ENCODE results near the gene HPN.
"Not testable (repeated sequence)": the region's sequence is repeated elsewhere in the genome, so short reads cannot be mapped to it uniquely, and the experiment has no call there.

Gene HPN

DNA sequence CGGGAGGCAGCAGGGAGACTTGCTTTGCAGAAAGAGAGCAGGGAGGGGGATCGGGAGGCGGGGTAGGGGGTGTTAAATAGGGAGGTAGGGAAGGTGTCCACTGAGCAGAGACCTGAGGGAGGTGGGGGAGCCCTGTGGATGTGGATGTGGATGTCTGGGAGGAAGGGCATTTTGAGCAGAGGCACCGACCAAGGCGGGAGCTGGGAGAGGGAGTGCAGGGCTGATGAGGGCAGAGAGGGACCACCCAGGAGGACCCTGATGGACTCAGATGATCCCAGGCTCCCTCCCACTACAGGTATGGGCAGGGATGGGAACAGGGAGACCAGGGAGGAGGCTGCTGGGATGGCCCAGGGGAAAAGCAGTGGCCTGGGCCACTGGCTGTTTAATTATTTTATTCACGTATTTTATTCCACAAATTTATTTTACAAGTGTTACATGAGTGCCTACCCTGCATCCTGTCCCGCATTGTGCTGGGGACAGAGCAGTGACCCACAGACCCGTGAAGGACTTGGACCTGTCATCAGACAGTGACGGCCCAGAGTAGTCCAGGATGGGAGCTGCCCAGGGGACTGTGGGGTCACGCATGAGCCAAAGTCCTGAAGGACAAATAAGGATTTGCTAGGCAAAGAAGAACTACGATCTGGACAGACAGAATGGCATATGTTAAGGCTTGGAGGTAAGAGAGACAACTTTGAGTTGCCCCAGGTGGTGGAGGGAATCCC is 36.1 kb upstream of the HPN start:
- H3K79me2 ChIP-seq (ENCODE audit: insufficient read depth, low read length), result peaks cover 66% of the 10 kb centered on the region
- no peak overlapping the region for H3K4me3 ChIP-seq (ENCODE audit: low read length, poor library complexity, severe bottlenecking)
- no peak overlapping the region for H3K9ac ChIP-seq (ENCODE audit: low read depth, low read length, poor library complexity, severe bottlenecking)

GRCh38 chr19:35006007-35006341 is 35.5 kb upstream of the HPN start:
- H3K79me2 ChIP-seq (ENCODE audit: insufficient read depth, low read length), result peaks cover 61% of the 10 kb centered on the region
- not testable (repeated sequence) for H3F3A ChIP-seq (ENCODE audit: low read depth); H2AFZ ChIP-seq (ENCODE audit: low read length); H3K9me2 ChIP-seq (replicated peaks; ENCODE audit: low read depth, low read length); H3K4me2 ChIP-seq (ENCODE audit: low read depth, low read length, poor library complexity, severe bottlenecking); H3K9ac ChIP-seq (ENCODE audit: low read depth, low read length, poor library complexity, severe bottlenecking); H3K9me3 ChIP-seq (ENCODE audit: insufficient read depth, low read depth, low read length); H3K27me3 ChIP-seq (ENCODE audit: insufficient read depth, low read length, poor library complexity, severe bottlenecking); H3K4me3 ChIP-seq (ENCODE audit: low read length, poor library complexity, severe bottlenecking)
- H4K20me1 ChIP-seq (ENCODE audit: insufficient read depth, low read length, poor library complexity, severe bottlenecking), result peaks cover 56% of the 10 kb centered on the region
- H3K36me3 ChIP-seq (ENCODE audit: insufficient read depth, low read length), result peaks cover 20% of the 10 kb centered on the region; the same call in 1 of the 2 replicates
- H3K4me1 ChIP-seq (ENCODE audit: insufficient read depth, low read length, poor library complexity, severe bottlenecking), result peaks cover 20% of the 10 kb centered on the region

More for the DNA sequence above, 36.1 kb upstream of the HPN start:
- Histone ChIP-seq H3F3A (ENCODE audit: low read depth) (0 out of 2 replicates have a peak, but pooled peaks cover 6% of the 10 kb centered on the region), H3K9me2 (replicated peaks; ENCODE audit: low read depth, low read length) (no peaks in the 10 kb centered on the region), H3K27me3 (ENCODE audit: insufficient read depth, low read length, poor library complexity, severe bottlenecking) (no peaks in the 10 kb centered on the region), H2AFZ (ENCODE audit: low read length) (no peak overlapping the region), H3K36me3 (ENCODE audit: insufficient read depth, low read length) (peaks cover 15% of the 10 kb centered on the region; the same call in 1 of the 2 replicates), H3K4me2 (ENCODE audit: low read depth, low read length, poor library complexity, severe bottlenecking) (no peak overlapping the region), H3K4me1 (ENCODE audit: insufficient read depth, low read length, poor library complexity, severe bottlenecking) (peaks cover 20% of the 10 kb centered on the region), H3K9me3 (ENCODE audit: insufficient read depth, low read depth, low read length) (no peaks in the 10 kb centered on the region), H4K20me1 (ENCODE audit: insufficient read depth, low read length, poor library complexity, severe bottlenecking) (peaks cover 60% of the 10 kb centered on the region)
- TF ChIP-seq CTCF (conservative IDR thresholded peaks at IDR 0.05; ENCODE audit: low read length) (no peak), EZH2phosphoT487 (IDR thresholded peaks at IDR 0.05; ENCODE audit: borderline replicate concordance) (no peak)

GRCh38 chr19:35006342-35006998 is 35.1 kb upstream of the HPN start:
- H3K79me2 ChIP-seq (ENCODE audit: insufficient read depth, low read length), result peaks cover 56% of the 10 kb centered on the region
- peaks cover 20% of the 10 kb centered on the region for H3K4me1 ChIP-seq (ENCODE audit: insufficient read depth, low read length, poor library complexity, severe bottlenecking)
- no peak overlapping the region for H3K9ac ChIP-seq (ENCODE audit: low read depth, low read length, poor library complexity, severe bottlenecking)

More at GRCh38 chr19:35006342-35006998, 35.1 kb upstream of the HPN start:
- Histone ChIP-seq H3F3A (ENCODE audit: low read depth) (no peaks in the 10 kb centered on the region), H3K9me3 (ENCODE audit: insufficient read depth, low read depth, low read length) (no peaks in the 10 kb centered on the region), H3K4me2 (ENCODE audit: low read depth, low read length, poor library complexity, severe bottlenecking) (no peak overlapping the region), H3K36me3 (ENCODE audit: insufficient read depth, low read length) (peaks cover 25% of the 10 kb centered on the region; the same call in 1 of the 2 replicates), H3K4me3 (ENCODE audit: low read length, poor library complexity, severe bottlenecking) (no peak overlapping the region), H3K9me2 (replicated peaks; ENCODE audit: low read depth, low read length) (no peaks in the 10 kb centered on the region), H2AFZ (ENCODE audit: low read length) (no peak overlapping the region), H4K20me1 (ENCODE audit: insufficient read depth, low read length, poor library complexity, severe bottlenecking) (peaks cover 51% of the 10 kb centered on the region), H3K27me3 (ENCODE audit: insufficient read depth, low read length, poor library complexity, severe bottlenecking) (no peaks in the 10 kb centered on the region)
- no peak for TF ChIP-seq CTCF (conservative IDR thresholded peaks at IDR 0.05; ENCODE audit: low read length)
- no peak for TF ChIP-seq EZH2phosphoT487 (IDR thresholded peaks at IDR 0.05; ENCODE audit: borderline replicate concordance)

Data from Loucy (cell line).